NCI-H1092 (cell line): ENCODE data around the gene ANTKMT.
A peak's percentile ranks its signal among the peaks of the same experiment; 100 is the strongest.

Experiments used
- DNase-seq: peaks from one replicate; lab custom pipeline; 2025; lab: John Stamatoyannopoulos, UW

Gene ANTKMT

DNA sequence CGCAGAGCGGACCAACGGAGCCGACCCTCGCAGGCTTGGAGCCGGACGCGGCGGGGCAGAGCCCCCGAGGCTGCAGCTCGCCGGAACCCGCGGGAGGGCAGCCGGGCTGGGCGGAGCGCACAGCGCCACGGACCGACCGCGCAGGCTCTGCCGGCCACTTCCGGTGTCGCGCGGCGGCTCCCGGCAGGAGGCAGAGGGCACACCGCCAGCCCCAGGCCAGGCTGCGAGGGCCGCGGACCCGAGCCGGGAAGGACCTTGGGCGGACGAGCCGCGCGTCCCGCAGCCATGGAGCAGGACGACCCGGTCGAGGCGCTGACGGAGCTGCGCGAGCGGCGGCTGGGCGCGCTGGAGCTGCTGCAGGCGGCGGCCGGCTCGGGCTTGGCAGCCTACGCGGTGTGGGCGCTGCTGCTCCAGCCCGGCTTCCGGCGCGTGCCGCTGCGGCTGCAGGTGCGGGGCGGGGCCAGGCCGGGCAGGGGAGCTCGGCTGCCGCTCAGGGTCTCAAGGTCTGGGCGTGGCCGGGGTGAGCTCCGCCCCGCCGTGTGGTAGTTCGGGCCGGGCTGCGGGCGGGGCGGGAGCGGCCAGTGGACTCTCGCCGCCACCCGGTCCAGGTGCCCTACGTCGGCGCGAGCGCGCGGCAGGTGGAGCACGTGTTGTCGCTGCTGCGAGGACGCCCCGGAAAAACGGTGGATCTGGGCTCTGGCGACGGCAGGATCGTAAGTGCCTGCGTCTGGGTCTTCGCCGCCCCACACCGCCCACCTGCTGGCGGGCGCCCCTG, at the start of gene ANTKMT:
Gene ANTKMT (plus strand): TSS at position 157 of the 775 bp plus-strand sequence. CDS start 129 bp downstream, at position 286.
- peak; percentile 83 for DNase-seq

- DNase-seq: no peak
Observed at GRCh38 chr16:671353-672131, 49.4 kb upstream of the ANTKMT start.

- no peak for DNase-seq
Observed at GRCh38 chr16:672371-672770, 48.6 kb upstream of the ANTKMT start.

GRCh38 chr16:672851-673250, 48.1 kb upstream of the ANTKMT start:
- no peak for DNase-seq

- no peak for DNase-seq
Observed at GRCh38 chr16:673399-673991, 47.5 kb upstream of the ANTKMT start.

GRCh38 chr16:674214-674881, 46.6 kb upstream of the ANTKMT start:
- DNase-seq: no peak

DNA sequence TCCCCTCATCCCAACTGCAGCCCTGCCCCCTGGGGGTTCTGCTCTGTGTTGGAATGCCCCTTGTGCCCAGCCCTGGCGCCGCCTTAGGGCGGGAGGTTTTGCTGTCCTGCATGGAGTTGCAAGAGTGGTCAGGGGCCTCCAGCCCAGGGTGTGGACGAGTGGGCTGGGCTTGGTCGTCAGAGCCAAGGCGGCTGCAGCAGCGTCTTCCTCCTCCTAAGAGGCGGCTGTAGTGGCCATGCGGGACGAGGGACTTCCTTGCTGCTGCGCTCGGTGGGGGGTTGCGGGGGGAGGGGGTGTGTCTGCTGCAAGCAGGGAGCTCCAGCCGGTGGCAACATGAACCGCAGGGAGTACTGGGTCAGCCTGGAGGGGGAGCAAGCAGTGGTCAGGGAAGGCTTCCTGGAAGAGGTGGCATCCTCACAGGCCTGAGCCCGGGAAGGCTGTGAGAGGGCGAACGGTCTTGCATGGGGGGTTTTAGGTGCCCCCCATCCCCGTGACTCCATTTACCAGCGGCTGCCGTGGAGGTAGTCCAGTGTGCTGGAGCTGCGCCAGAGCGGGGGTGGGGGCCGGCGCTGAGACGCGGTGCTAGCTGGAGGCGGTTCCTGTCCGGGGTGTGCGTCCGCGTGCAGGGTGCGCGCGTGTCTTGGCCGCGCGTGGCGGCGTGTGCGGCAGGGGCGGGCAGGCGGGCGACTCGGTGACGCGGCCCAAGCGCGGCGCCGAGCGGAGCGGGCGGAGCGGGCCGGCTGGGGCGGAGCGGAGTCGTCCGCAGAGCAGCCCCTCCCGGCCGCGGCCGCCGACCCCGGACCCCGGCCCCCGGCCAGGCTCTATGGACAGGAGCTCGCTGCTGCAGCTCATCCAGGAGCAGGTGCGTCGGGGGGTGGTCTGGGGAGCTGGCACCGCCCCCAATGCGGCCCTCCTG, 45.7 kb upstream of the ANTKMT start, which contains the start of gene RHBDL1:
Gene RHBDL1 (plus strand): TSS at position 704 of the 916 bp plus-strand sequence. CDS start 120 bp downstream, at position 824.
- DNase-seq: no peak

- no peak for DNase-seq
Observed at GRCh38 chr16:675884-676564, 44.9 kb upstream of the ANTKMT start.

GRCh38 chr16:676565-676902, 44.4 kb upstream of the ANTKMT start:
- no peak for DNase-seq

DNA sequence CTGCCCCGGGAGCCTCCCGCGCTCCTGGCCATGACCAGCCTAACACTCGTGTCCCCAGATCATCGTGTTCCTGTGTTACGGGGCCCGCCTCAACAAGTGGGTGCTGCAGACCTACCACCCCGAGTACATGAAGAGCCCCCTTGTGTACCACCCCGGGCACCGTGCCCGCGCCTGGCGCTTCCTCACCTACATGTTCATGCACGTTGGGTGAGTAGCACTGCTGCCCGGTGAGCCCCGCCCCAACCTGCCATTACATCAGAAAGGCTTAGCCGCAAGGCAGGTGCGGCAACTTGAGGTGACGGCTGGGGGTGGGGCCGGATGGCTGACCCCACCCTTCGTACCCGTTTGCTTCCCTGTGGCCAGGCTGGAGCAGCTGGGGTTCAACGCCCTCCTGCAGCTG, 44.0 kb upstream of the ANTKMT start:
- no peak for DNase-seq

DNA sequence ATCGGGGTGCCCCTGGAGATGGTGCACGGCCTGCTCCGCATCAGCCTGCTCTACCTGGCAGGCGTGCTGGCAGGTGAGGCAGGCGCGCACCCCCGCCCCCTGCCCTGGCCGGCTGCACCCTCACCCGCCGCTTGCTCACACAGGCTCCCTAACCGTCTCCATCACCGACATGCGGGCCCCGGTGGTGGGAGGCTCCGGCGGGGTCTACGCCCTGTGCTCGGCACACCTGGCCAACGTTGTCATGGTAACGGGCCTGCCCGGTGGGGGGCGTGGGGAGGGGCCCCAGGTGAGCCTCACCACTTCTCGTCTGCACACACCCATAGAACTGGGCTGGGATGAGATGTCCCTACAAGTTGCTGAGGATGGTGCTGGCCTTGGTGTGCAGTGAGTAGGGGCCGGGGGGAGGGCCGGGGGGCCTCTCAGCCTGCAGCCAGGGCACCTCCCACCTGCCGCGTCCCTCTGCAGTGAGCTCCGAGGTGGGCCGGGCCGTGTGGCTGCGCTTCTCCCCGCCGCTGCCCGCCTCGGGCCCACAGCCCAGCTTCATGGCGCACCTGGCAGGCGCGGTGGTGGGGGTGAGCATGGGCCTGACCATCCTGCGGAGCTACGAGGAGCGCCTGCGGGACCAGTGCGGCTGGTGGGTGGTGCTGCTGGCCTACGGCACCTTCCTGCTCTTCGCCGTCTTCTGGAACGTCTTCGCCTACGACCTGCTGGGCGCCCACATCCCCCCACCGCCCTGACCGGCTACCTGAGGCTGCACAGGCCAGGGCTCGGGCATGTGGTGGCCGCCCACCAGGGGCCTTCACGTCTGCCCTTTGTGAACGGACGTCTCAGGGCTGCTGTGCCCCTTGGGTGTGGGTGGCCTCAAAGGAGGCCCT, 43.4 kb upstream of the ANTKMT start:
- no peak for DNase-seq

- no peak for DNase-seq
Observed at GRCh38 chr16:678209-678857, 42.6 kb upstream of the ANTKMT start.

- peak; percentile 69 for DNase-seq
Observed at GRCh38 chr16:678858-679813, 41.8 kb upstream of the ANTKMT start.

GRCh38 chr16:679814-680624, 40.9 kb upstream of the ANTKMT start, which contains the start of gene STUB1:
Gene STUB1, plus strand, starts transcription at chr16:680410. Its CDS starts 116 bp downstream, at chr16:680526.
- DNase-seq: peak; percentile 83

GRCh38 chr16:680625-680945, 40.4 kb upstream of the ANTKMT start:
- no peak for DNase-seq

DNA sequence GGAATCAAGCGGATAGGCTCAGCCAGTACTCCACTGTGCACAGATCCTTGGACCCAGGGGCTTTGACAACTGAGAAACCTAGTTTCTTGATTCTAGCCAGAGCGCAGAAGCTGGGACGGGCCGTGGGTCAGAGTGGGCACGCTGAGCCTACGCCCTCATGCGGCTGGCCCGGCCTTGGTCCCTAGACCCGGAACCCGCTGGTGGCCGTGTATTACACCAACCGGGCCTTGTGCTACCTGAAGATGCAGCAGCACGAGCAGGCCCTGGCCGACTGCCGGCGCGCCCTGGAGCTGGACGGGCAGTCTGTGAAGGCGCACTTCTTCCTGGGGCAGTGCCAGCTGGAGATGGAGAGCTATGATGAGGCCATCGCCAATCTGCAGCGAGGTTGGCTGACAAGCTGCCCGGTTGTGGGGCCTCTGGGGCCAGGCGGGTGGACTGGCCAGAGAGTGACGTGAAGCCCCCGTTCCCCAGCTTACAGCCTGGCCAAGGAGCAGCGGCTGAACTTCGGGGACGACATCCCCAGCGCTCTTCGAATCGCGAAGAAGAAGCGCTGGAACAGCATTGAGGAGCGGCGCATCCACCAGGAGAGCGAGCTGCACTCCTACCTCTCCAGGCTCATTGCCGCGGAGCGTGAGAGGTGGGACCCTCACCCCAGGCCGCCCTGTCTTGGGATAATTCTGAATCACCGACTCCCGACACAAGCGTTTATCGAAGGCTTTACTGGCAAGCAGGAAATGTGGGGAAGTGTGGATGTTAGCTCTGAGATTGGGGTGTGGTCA, 39.8 kb upstream of the ANTKMT start:
- peak; percentile 22 for DNase-seq
